Type B pancreatic cell (in vitro differentiated cells): Measurements from ENCODE around the gene GNG8. TPM values are rescaled to one million over a fixed set of nuclear protein-coding genes. Genes with fewer than 3 reads are reported as not detected.

Experiments used
- DNase-seq: peaks from one replicate; pipeline ENCODE4 v3.0.0; 2021; ENCODE audit warnings: mixed read lengths; ENCODE audit not compliant: unreplicated experiment; ENCODE audit errors: extremely low spot score
- H3K27ac Mint-ChIP-seq: 2 replicates; pipeline ENCODE4 v1.8.0; 2021; ENCODE audit warnings: mild to moderate bottlenecking, mixed read lengths
- H3K27me3 Mint-ChIP-seq: 2 replicates; pipeline ENCODE4 v1.8.0; 2021; ENCODE audit warnings: mixed read lengths
- H3K36me3 Mint-ChIP-seq: 2 replicates; pipeline ENCODE4 v1.8.0; 2021; ENCODE audit warnings: mixed read lengths
- H3K4me1 Mint-ChIP-seq: one replicate; pipeline ENCODE4 v1.8.0; 2021; ENCODE audit warnings: mixed read lengths; ENCODE audit not compliant: unreplicated experiment
- H3K4me3 Mint-ChIP-seq: 2 replicates; pipeline ENCODE4 v1.8.0; 2021; ENCODE audit warnings: mild to moderate bottlenecking, mixed read lengths
- H3K9me3 Mint-ChIP-seq: 2 replicates; pipeline ENCODE4 v1.8.0; 2021; ENCODE audit warnings: mixed read lengths
- CTCF ChIP-seq: fragments of 200-600 bp; sonication (generic); conservative IDR thresholded peaks from 2 replicates; pipeline ENCODE4 v1.5.0; 2021; ENCODE audit warnings: antibody characterized with exemption, mild to moderate bottlenecking
- total RNA-seq: library from RNA; stranded (reverse); gene quantifications from 2 replicates; pipeline ENCODE4 v1.2.1, GENCODE V29; 2021; ENCODE audit warnings: low replicate concordance

Gene GNG8
- total RNA-seq, 1 donor from 2014 or later, result 2.4 TPM

GRCh38 chr19:46609511-46610412, 26.2 kb downstream of the GNG8 start:
- DNase-seq, result no peak
- no peak overlapping the region for H3K4me3 Mint-ChIP-seq
- no peaks in the 10 kb centered on the region for H3K27me3 Mint-ChIP-seq
- no peaks in the 10 kb centered on the region for H3K9me3 Mint-ChIP-seq
- peaks cover 16% of the 10 kb centered on the region for H3K36me3 Mint-ChIP-seq
- peaks cover 17% of the 10 kb centered on the region for H3K4me1 Mint-ChIP-seq
- no peak overlapping the region for H3K27ac Mint-ChIP-seq
- no peak for TF ChIP-seq CTCF

GRCh38 chr19:46608581-46609345, 27.2 kb downstream of the GNG8 start:
- H3K4me3 Mint-ChIP-seq, result no peak overlapping the region
- TF ChIP-seq CTCF, result no peak
- H3K27me3 Mint-ChIP-seq, result no peaks in the 10 kb centered on the region
- DNase-seq, result no peak
- H3K36me3 Mint-ChIP-seq, result peaks cover 16% of the 10 kb centered on the region
- no peaks in the 10 kb centered on the region for H3K9me3 Mint-ChIP-seq
- H3K4me1 Mint-ChIP-seq, result peaks cover 10% of the 10 kb centered on the region
- H3K27ac Mint-ChIP-seq, result no peak overlapping the region

GRCh38 chr19:46608178-46608577, 27.8 kb downstream of the GNG8 start:
- no peak for TF ChIP-seq CTCF
- Mint-ChIP-seq H3K27ac (no peak overlapping the region), H3K36me3 (peaks cover 16% of the 10 kb centered on the region), H3K4me3 (no peak overlapping the region), H3K4me1 (peaks cover 15% of the 10 kb centered on the region), H3K9me3 (no peaks in the 10 kb centered on the region), H3K27me3 (no peaks in the 10 kb centered on the region)
- no peak for DNase-seq

GRCh38 chr19:46607448-46607841, 28.6 kb downstream of the GNG8 start:
- Mint-ChIP-seq H3K36me3 (peaks cover 16% of the 10 kb centered on the region), H3K4me1 (peaks cover 23% of the 10 kb centered on the region), H3K27ac (no peak overlapping the region), H3K27me3 (no peaks in the 10 kb centered on the region), H3K9me3 (no peaks in the 10 kb centered on the region), H3K4me3 (no peak overlapping the region)
- no peak for DNase-seq
- no peak for TF ChIP-seq CTCF

- peaks cover 26% of the 10 kb centered on the region for H3K4me1 Mint-ChIP-seq
- H3K36me3 Mint-ChIP-seq, result peaks cover 16% of the 10 kb centered on the region
- TF ChIP-seq CTCF, result no peak
- DNase-seq, result peak; percentile 45
- no peaks in the 10 kb centered on the region for H3K27me3 Mint-ChIP-seq
- no peaks in the 10 kb centered on the region for H3K9me3 Mint-ChIP-seq
- H3K4me3 Mint-ChIP-seq, result peak overlapping the region; percentile 18
- H3K27ac Mint-ChIP-seq, result no peak overlapping the region
These were observed 29.1 kb downstream of the GNG8 start for GRCh38 chr19:46606681-46607447.
